ENCODE data around the gene CPSF3. TPM values are rescaled to one million over a fixed set of nuclear protein-coding genes. Genes with fewer than 3 reads are reported as not detected.
"Not testable (repeated sequence)": the region's sequence is repeated elsewhere in the genome, so short reads cannot be mapped to it uniquely, and the experiment has no call there.

CPSF3 gene
- polyA plus RNA-seq, 1 experiment: 12.5 TPM

- POLR2A ChIA-PET: no interaction called here
- Histone ChIP-seq H3K27me3 (ENCODE audit: control insufficient read depth, insufficient read depth, low read length) (no peaks in the 10 kb centered on the region), H3K4me3 (ENCODE audit: low read depth, low read length) (no peak overlapping the region), H3K36me3 (ENCODE audit: control insufficient read depth, insufficient read depth, low read length) (peaks cover 17% of the 10 kb centered on the region)
- CTCF ChIA-PET: no interaction called here
- no peak for DNase-seq (ENCODE audit: low read depth)
- TF ChIP-seq CTCF (IDR thresholded peaks at IDR 0.05; ENCODE audit: insufficient read depth, low read depth, low read length): no peak
Measured at GRCh38 chr2:9390991-9391390, 32.5 kb upstream of the CPSF3 start.

GRCh38 chr2:9391961-9392720 is 31.3 kb upstream of the CPSF3 start:
- no peak for DNase-seq (ENCODE audit: low read depth)
- no peak for TF ChIP-seq CTCF (IDR thresholded peaks at IDR 0.05; ENCODE audit: insufficient read depth, low read depth, low read length)
- H3K4me3 ChIP-seq (ENCODE audit: low read depth, low read length): no peak overlapping the region
- H3K36me3 ChIP-seq (ENCODE audit: control insufficient read depth, insufficient read depth, low read length): peaks cover 21% of the 10 kb centered on the region
- CTCF ChIA-PET: interaction anchor here (1.2 kb wide), 1 partner anchor 250 kb away, joined by 5 read pairs; no protein-coding TSS in a partner anchor
- POLR2A ChIA-PET: no interaction called here
- no peaks in the 10 kb centered on the region for H3K27me3 ChIP-seq (ENCODE audit: control insufficient read depth, insufficient read depth, low read length)

- no peak overlapping the region for H3K4me3 ChIP-seq (ENCODE audit: low read depth, low read length)
- peaks cover 18% of the 10 kb centered on the region for H3K36me3 ChIP-seq (ENCODE audit: control insufficient read depth, insufficient read depth, low read length)
- no peak for DNase-seq (ENCODE audit: low read depth)
- H3K27me3 ChIP-seq (ENCODE audit: control insufficient read depth, insufficient read depth, low read length): no peaks in the 10 kb centered on the region
- CTCF ChIA-PET: interaction anchor here (0.6 to 1.2 kb wide), 3 partner anchors 18 to 251 kb away, joined by 3 to 5 read pairs (median 3); no protein-coding TSS in a partner anchor
- no peak for TF ChIP-seq CTCF (IDR thresholded peaks at IDR 0.05; ENCODE audit: insufficient read depth, low read depth, low read length)
- POLR2A ChIA-PET: no interaction called here
Measured at GRCh38 chr2:9392898-9393765, 30.3 kb upstream of the CPSF3 start.

- no peak for DNase-seq (ENCODE audit: low read depth)
- no peak for TF ChIP-seq CTCF (IDR thresholded peaks at IDR 0.05; ENCODE audit: insufficient read depth, low read depth, low read length)
- Histone ChIP-seq H3K27me3 (ENCODE audit: control insufficient read depth, insufficient read depth, low read length) (no peaks in the 10 kb centered on the region), H3K36me3 (ENCODE audit: control insufficient read depth, insufficient read depth, low read length) (peaks cover 11% of the 10 kb centered on the region), H3K4me3 (ENCODE audit: low read depth, low read length) (no peak overlapping the region)
- ChIA-PET CTCF (no interaction called here), POLR2A (no interaction called here)
Measured at GRCh38 chr2:9394816-9395215, 28.6 kb upstream of the CPSF3 start.

- Histone ChIP-seq H3K4me3 (ENCODE audit: low read depth, low read length) (no peak overlapping the region), H3K36me3 (ENCODE audit: control insufficient read depth, insufficient read depth, low read length) (peaks cover 17% of the 10 kb centered on the region), H3K27me3 (ENCODE audit: control insufficient read depth, insufficient read depth, low read length) (no peaks in the 10 kb centered on the region)
- no peak for TF ChIP-seq CTCF (IDR thresholded peaks at IDR 0.05; ENCODE audit: insufficient read depth, low read depth, low read length)
- no peak for DNase-seq (ENCODE audit: low read depth)
- ChIA-PET POLR2A (interaction anchor here (0.6 kb wide), 1 partner anchor 57 kb away, joined by 5 read pairs; no protein-coding TSS in a partner anchor), CTCF (no interaction called here)
Measured at GRCh38 chr2:9397201-9397600, 26.3 kb upstream of the CPSF3 start.

- CTCF ChIA-PET: interaction anchor here (0.7 kb wide), 1 partner anchor 1657 kb away, joined by 3 read pairs; no protein-coding TSS in a partner anchor
- peaks cover 19% of the 10 kb centered on the region for H3K36me3 ChIP-seq (ENCODE audit: control insufficient read depth, insufficient read depth, low read length)
- DNase-seq (ENCODE audit: low read depth); H3K4me3 ChIP-seq (ENCODE audit: low read depth, low read length); POLR2A ChIA-PET; H3K27me3 ChIP-seq (ENCODE audit: control insufficient read depth, insufficient read depth, low read length): not testable (repeated sequence)
Measured at GRCh38 chr2:9398251-9398650, 25.2 kb upstream of the CPSF3 start.
